ENCODE data around the gene GABRB1. TPM values are rescaled to one million over a fixed set of nuclear protein-coding genes. Genes with fewer than 3 reads are reported as not detected.

The GABRB1 gene
- total RNA-seq, 1 experiment from 2014 or later = not detected

GRCh38 chr4:47425628-47426027, 394.3 kb downstream of the GABRB1 start:
- no peak overlapping the region for H3K27ac ChIP-seq (ENCODE audit: low read depth, low read length)
- no peaks in the 10 kb centered on the region for H3K79me2 ChIP-seq (ENCODE audit: insufficient read depth, low read length)
- DNase-seq (ENCODE audit: low read depth, low spot score) (no peak), ATAC-seq (no peak)
- no peaks in the 10 kb centered on the region for H3K4me1 ChIP-seq (ENCODE audit: control insufficient read depth in 1 of 2, insufficient read depth in 2 of 2, low read length in 2 of 2)
- no peak for TF ChIP-seq CBX3 (IDR thresholded peaks at IDR 0.05; ENCODE audit: low read depth)
- no peak overlapping the region for H2AFZ ChIP-seq (ENCODE audit: low read depth, low read length, poor library complexity, severe bottlenecking)
- ChIA-PET RAD21 (ENCODE audit: low non-redundant PET in 1 of 2, low total read pairs in 2 of 2, uncharacterized antibody in 2 of 2, unreplicated experiment in 2 of 2) (no interaction called here), POLR2A (no interaction called here), CTCF (no interaction called here)
- H3K36me3 ChIP-seq (ENCODE audit: control insufficient read depth in 1 of 2, insufficient read depth in 2 of 2, low read length in 2 of 2) = no peaks in the 10 kb centered on the region
- H4K20me1 ChIP-seq (ENCODE audit: insufficient read depth) = no peaks in the 10 kb centered on the region
- intact Hi-C loops (cut with micrococcal nuclease) = no loop called here
- no peaks in the 10 kb centered on the region for H3K9me2 ChIP-seq (ENCODE audit: insufficient read depth)
- H3K4me3 ChIP-seq (replicated peaks in 1 of 2; ENCODE audit: low read depth in 1 of 2, low read length in 2 of 2) = no peak overlapping the region
- no peak overlapping the region for H3K4me2 ChIP-seq (ENCODE audit: low read length)
- H3K9ac ChIP-seq (ENCODE audit: low read length) = no peak overlapping the region
- H3K27me3 ChIP-seq (ENCODE audit: insufficient read depth, low read length) = peaks cover 5% of the 10 kb centered on the region; the same call in 1 of the 2 replicates
- no peaks in the 10 kb centered on the region for H3K9me3 ChIP-seq (ENCODE audit: control insufficient read depth in 1 of 2, insufficient read depth in 1 of 2, low read depth in 1 of 2, low read length in 2 of 2)
- no TSS peak for BruUV-seq (replicated peaks)

DNA sequence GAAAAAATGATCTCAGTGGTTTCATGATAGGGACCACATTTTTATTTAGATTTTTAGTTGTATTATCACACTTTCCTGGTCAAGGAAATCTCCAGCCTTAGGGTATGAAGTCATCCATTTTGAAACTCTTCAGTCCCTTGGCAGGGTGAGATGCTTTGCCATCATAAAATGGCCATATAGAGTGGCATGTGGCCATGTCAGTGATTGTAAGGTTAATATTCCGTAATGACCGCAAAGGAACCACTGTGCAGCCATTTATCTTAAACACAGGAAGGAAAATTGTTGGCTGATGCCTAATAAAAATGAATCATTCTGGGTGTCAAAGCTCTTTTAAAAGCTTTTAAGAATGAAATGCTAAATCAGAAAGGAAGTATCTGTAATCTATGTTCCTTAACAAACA, 396.6 kb downstream of the GABRB1 start:
- Histone ChIP-seq H2AFZ (ENCODE audit: low read depth, low read length, poor library complexity, severe bottlenecking) (no peak overlapping the region), H3K27me3 (ENCODE audit: insufficient read depth, low read length) (no peaks in the 10 kb centered on the region), H3K9ac (ENCODE audit: low read length) (no peak overlapping the region), H3K9me2 (ENCODE audit: insufficient read depth) (no peaks in the 10 kb centered on the region), H4K20me1 (ENCODE audit: insufficient read depth) (no peaks in the 10 kb centered on the region), H3K79me2 (ENCODE audit: insufficient read depth, low read length) (no peaks in the 10 kb centered on the region), H3K9me3 (ENCODE audit: control insufficient read depth in 1 of 2, insufficient read depth in 1 of 2, low read depth in 1 of 2, low read length in 2 of 2) (no peaks in the 10 kb centered on the region), H3K4me1 (ENCODE audit: control insufficient read depth in 1 of 2, insufficient read depth in 2 of 2, low read length in 2 of 2) (no peaks in the 10 kb centered on the region), H3K36me3 (ENCODE audit: control insufficient read depth in 1 of 2, insufficient read depth in 2 of 2, low read length in 2 of 2) (no peaks in the 10 kb centered on the region), H3K27ac (ENCODE audit: low read depth, low read length) (no peak overlapping the region), H3K4me3 (replicated peaks in 1 of 2; ENCODE audit: low read depth in 1 of 2, low read length in 2 of 2) (no peak overlapping the region), H3K4me2 (ENCODE audit: low read length) (no peak overlapping the region)
- no peak for ATAC-seq
- BruUV-seq (replicated peaks) = no TSS peak
- intact Hi-C loops (cut with micrococcal nuclease) = no loop called here
- RAD21 ChIA-PET (ENCODE audit: low non-redundant PET in 1 of 2, low total read pairs in 2 of 2, uncharacterized antibody in 2 of 2, unreplicated experiment in 2 of 2) = no interaction called here
- DNase-seq (ENCODE audit: low read depth, low spot score) = no peak
- CTCF ChIA-PET = no interaction called here
- no peak for TF ChIP-seq RAD21 (IDR thresholded peaks at IDR 0.05; ENCODE audit: low read depth)
- TF ChIP-seq JUND (IDR thresholded peaks at IDR 0.05) = no peak
- TF ChIP-seq SP1 (IDR thresholded peaks at IDR 0.05; ENCODE audit: low read depth) = no peak
- no peak for TF ChIP-seq EZH2phosphoT487 (IDR thresholded peaks at IDR 0.05; ENCODE audit: borderline replicate concordance)
- POLR2A ChIA-PET = no interaction called here

DNA sequence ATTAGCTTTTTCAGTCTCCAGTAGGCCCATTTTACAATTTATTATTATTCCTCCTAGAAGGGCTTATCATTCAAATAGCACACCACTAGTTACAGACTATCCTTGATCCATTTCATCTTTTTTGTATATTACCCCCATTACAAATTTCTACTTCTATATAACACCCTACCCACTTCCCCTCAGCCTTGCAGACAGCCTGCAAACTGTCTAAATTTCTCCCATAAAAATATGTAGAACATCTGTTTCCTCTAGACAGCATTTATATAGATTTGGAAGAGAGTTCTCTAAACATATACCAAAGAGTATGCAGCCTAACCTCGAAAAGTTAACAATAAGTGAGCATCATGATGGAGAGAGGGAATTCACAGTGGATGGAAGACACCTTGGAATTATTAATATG, 401.4 kb downstream of the GABRB1 start:
- Histone ChIP-seq H3K4me1 (ENCODE audit: control insufficient read depth in 1 of 2, insufficient read depth in 2 of 2, low read length in 2 of 2) (no peaks in the 10 kb centered on the region), H4K20me1 (ENCODE audit: insufficient read depth) (no peaks in the 10 kb centered on the region), H3K27ac (ENCODE audit: low read depth, low read length) (no peak overlapping the region), H3K79me2 (ENCODE audit: insufficient read depth, low read length) (no peaks in the 10 kb centered on the region), H3K4me2 (ENCODE audit: low read length) (no peak overlapping the region), H3K9me3 (ENCODE audit: control insufficient read depth in 1 of 2, insufficient read depth in 1 of 2, low read depth in 1 of 2, low read length in 2 of 2) (no peaks in the 10 kb centered on the region), H2AFZ (ENCODE audit: low read depth, low read length, poor library complexity, severe bottlenecking) (no peak overlapping the region), H3K27me3 (ENCODE audit: insufficient read depth, low read length) (no peaks in the 10 kb centered on the region), H3K9ac (ENCODE audit: low read length) (no peak overlapping the region), H3K4me3 (replicated peaks in 1 of 2; ENCODE audit: low read depth in 1 of 2, low read length in 2 of 2) (no peak overlapping the region), H3K36me3 (ENCODE audit: control insufficient read depth in 1 of 2, insufficient read depth in 2 of 2, low read length in 2 of 2) (no peaks in the 10 kb centered on the region), H3K9me2 (ENCODE audit: insufficient read depth) (no peaks in the 10 kb centered on the region)
- ChIA-PET RAD21 (ENCODE audit: low non-redundant PET in 1 of 2, low total read pairs in 2 of 2, uncharacterized antibody in 2 of 2, unreplicated experiment in 2 of 2) (no interaction called here), POLR2A (no interaction called here), CTCF (no interaction called here)
- no peak for TF ChIP-seq POLR2AphosphoS5 (IDR thresholded peaks at IDR 0.05; ENCODE audit: low read depth, low read length)
- ATAC-seq = no peak
- no TSS peak for BruUV-seq (replicated peaks)
- DNase-seq (ENCODE audit: low read depth, low spot score) = no peak
- intact Hi-C loops (cut with micrococcal nuclease) = no loop called here

All from HCT116 (cell line).